Activated T-cell treated with anti-CD3 and anti-CD28 coated beads, Interleukin-2, amount 50 U/mL, for 4 hours (primary cell): ENCODE measurements around the gene GABARAP. TPM values are rescaled to one million over a fixed set of nuclear protein-coding genes. Genes with fewer than 3 reads are reported as not detected.

Experiments
- ATAC-seq, 2 donors: fragments of 200-7000 bp; cut with Tn5 transposase; one replicate each; pipeline ENCODE4 v1.10.0; 2021
- DNase-seq: peaks from one replicate; pipeline ENCODE4 v3.0.0-alpha.2; 2020
- H3K27me3 Mint-ChIP-seq: one replicate; pipeline ENCODE4 v1.8.0; 2021; ENCODE audit warnings: low read depth, mixed read lengths
- H3K36me3 Mint-ChIP-seq: one replicate; pipeline ENCODE4 v1.8.0; 2022; ENCODE audit warnings: mixed read lengths; ENCODE audit not compliant: insufficient read depth
- H3K4me1 Mint-ChIP-seq: one replicate; pipeline ENCODE4 v1.8.0; 2021; ENCODE audit warnings: low read depth, mixed read lengths
- H3K4me3 Mint-ChIP-seq: one replicate; pipeline ENCODE4 v1.8.0; 2021; ENCODE audit warnings: mild to moderate bottlenecking, moderate library complexity, mixed read lengths
- H3K9me3 Mint-ChIP-seq: one replicate; pipeline ENCODE4 v1.8.0; 2021; ENCODE audit warnings: mixed read lengths
- total RNA-seq, 3 donors: library from RNA; stranded (reverse); gene quantifications; one replicate each; pipeline ENCODE4 v1.2.1, GENCODE V29; 2021

Gene GABARAP
- total RNA-seq, 3 donors from 2014 or later, result 114 to 136 (median 133) TPM

DNA sequence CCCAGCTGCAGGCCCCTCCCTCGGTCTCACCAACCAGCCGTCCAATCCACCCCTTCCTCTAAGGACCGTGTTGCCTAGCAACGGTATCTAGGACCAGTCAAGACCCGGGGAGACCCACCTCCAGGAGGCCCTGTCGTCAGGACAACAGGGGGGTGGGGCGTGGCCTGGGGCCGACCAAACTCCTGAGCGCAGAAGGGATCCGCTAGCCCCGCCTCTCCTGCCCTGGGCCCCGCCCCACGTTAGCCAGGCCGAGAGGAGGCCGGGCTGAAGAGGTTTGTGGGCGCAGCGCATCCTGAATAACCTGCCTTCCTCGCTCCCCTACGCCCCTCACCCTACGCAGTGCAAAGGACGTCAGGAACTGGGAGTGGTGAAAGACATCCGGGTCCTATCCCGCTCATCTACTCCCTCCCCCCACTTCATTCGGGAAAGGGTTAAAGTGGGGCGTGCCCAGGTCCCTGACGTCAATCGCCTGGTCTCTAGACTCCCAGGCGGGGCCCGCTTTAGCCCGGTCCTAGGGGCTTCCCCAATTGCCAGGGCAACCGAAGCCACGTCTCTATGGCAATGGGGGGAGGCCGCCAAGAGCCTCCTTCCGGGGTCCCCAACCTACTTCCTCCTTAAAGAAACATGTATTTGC lies 37.3 kb downstream of the GABARAP start:
- ATAC-seq (peak; percentile 87 to 90), DNase-seq (peak; percentile 91)
- peak overlapping the region; percentile 71 for H3K4me3 Mint-ChIP-seq
- no peaks in the 10 kb centered on the region for H3K9me3 Mint-ChIP-seq
- no peaks in the 10 kb centered on the region for H3K36me3 Mint-ChIP-seq
- H3K27me3 Mint-ChIP-seq, result no peaks in the 10 kb centered on the region
- H3K4me1 Mint-ChIP-seq, result peaks cover 28% of the 10 kb centered on the region

- Mint-ChIP-seq H3K4me3 (peak overlapping the region; percentile 71), H3K27me3 (no peaks in the 10 kb centered on the region), H3K9me3 (no peaks in the 10 kb centered on the region), H3K36me3 (no peaks in the 10 kb centered on the region), H3K4me1 (peaks cover 28% of the 10 kb centered on the region)
- ATAC-seq (peak in 1 of 2 donors; percentile 1), DNase-seq (no peak)
These were observed 37.9 kb downstream of the GABARAP start for GRCh38 chr17:7204336-7204735.

GRCh38 chr17:7203391-7203790 lies 38.9 kb downstream of the GABARAP start:
- no peak for DNase-seq
- Mint-ChIP-seq H3K4me1 (peaks cover 28% of the 10 kb centered on the region), H3K4me3 (peak overlapping the region; percentile 35), H3K9me3 (no peaks in the 10 kb centered on the region), H3K27me3 (no peaks in the 10 kb centered on the region), H3K36me3 (no peaks in the 10 kb centered on the region)
- no peak for ATAC-seq

DNA sequence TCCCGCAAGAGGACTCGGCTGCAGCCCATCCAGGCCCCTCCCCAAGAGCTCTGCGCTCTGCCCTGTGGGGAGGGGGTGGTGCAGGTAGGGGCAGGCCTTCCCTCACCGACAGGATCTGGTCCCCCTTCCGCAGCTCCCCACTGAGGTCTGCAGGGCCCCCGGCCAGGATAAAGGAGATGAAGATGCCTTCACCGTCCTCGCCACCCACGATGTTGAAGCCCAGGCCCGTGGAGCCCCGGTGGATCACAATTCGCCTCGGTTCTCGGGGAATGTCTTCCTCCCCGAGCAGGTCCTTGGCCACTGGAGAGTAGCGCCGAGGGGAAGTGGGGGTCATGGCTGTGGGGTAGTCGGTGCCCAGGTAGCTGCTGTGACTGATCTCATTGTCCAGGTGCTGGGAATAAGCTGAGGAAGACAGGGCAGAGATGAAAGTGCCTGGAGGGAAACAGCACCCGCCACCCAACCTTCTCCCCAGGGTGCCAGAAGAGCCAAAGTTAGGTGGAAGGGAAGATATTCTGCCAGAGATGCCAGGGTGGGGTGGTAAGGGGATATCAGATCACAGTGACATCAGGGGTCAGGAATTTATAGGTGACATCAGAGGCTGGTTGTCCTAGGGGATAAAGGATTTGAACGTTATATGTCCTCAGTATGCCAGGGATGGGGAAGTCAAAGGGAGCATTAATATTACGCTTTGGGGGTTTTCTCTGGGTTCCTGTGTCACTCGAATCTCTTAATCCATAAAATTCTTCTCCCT lies 45.4 kb downstream of the GABARAP start:
- Mint-ChIP-seq H3K9me3 (no peaks in the 10 kb centered on the region), H3K36me3 (peaks cover 2% of the 10 kb centered on the region), H3K27me3 (no peaks in the 10 kb centered on the region), H3K4me1 (no peaks in the 10 kb centered on the region), H3K4me3 (no peak overlapping the region)
- ATAC-seq (no peak), DNase-seq (no peak)

DNA sequence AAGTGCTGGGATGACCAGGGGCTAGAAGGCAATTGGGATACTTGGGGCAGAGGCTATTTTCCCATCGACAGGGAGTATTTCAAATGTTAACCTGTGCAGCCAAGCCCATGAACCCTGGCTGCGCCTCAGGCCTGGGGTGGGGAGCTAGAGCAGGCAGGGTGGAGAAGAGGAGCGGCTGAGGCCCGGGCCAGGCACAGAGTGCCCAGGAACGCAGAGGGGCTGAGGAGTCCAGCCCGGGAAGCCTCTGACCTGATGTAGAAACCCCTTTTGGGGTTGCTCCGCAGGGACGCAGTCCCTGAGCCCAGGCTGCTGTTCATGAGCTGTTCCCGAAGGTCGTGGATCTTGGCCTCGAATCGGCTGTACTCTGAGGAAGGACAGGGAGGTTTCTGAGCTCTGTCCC lies 46.3 kb downstream of the GABARAP start:
- peaks cover 2% of the 10 kb centered on the region for H3K36me3 Mint-ChIP-seq
- no peaks in the 10 kb centered on the region for H3K4me1 Mint-ChIP-seq
- ATAC-seq, result no peak
- no peaks in the 10 kb centered on the region for H3K9me3 Mint-ChIP-seq
- no peaks in the 10 kb centered on the region for H3K27me3 Mint-ChIP-seq
- no peak for DNase-seq
- H3K4me3 Mint-ChIP-seq, result no peak overlapping the region

DNA sequence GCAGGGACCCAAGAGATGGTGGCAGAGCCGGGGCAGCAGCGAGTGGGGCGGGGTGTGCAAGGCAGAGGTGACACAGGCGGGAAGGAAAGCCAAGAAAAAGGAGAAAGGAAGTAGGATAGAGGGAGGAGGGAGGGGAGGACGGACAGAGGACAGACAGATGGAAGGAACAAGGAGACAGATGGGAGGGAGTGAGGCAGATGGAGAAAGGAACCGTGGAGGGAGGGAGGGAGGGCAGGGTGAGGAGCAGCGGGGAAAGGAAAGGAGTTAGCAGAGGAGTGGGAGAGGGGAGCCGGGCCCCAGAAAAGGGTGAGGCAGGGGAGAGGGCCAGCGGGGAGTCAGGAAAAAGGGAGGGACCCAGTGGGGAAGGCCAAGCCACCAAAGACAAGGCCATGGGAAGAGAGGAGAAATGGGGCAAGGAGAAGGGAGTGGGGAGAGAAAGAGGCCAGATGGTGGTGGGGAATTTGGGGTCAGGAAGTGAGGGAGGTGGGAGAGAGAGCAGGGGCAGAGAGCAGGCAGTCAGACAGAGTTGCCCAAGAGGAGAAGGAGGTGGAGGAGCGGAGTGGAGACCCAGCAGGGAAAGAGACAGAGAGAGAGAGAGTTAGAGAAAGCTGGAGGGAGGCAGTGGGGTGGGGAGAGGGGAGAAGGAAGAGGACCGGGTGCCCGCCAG lies 49.8 kb downstream of the GABARAP start:
- Mint-ChIP-seq H3K4me3 (no peak overlapping the region), H3K4me1 (no peaks in the 10 kb centered on the region), H3K27me3 (no peaks in the 10 kb centered on the region), H3K36me3 (peaks cover 2% of the 10 kb centered on the region), H3K9me3 (no peaks in the 10 kb centered on the region)
- no peak for DNase-seq
- ATAC-seq, result no peak

DNA sequence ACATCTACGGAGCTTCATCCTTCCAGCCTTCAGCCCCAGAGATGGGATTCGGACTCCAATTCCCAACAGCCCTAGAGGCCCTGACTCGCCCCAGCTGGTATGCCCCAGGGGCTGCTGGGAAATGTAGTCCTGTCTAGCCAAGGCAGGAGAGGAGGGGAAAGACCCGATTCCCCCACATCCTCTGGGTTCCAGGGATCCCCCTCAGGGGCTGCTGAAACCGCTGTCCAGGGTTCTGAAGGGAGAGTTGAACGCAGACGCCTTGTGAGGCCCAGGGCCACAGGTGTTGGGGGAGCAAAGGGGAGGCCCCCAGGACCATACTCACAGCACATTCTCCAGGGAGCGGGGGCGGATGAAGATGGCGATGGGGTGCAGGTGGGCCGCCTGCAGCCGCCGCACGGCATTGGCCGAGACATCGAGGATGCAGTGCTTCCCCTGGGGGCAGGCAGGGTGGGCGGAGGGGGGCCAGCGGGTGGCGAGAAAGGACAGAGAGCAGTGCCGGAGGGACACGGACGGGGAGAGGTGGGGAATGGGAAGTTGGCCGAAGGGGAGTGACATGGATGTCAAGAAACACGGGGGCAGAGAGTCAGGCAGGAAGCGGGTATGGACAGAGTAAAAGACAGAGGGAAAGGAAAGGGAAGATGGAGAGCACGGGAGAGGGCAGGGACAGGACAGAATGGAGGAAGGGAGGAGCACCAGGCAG lies 50.5 kb downstream of the GABARAP start:
- Mint-ChIP-seq H3K9me3 (no peaks in the 10 kb centered on the region), H3K4me1 (no peaks in the 10 kb centered on the region), H3K4me3 (no peak overlapping the region), H3K27me3 (no peaks in the 10 kb centered on the region), H3K36me3 (peaks cover 2% of the 10 kb centered on the region)
- ATAC-seq (peak; percentile 50 to 63), DNase-seq (no peak)

DNA sequence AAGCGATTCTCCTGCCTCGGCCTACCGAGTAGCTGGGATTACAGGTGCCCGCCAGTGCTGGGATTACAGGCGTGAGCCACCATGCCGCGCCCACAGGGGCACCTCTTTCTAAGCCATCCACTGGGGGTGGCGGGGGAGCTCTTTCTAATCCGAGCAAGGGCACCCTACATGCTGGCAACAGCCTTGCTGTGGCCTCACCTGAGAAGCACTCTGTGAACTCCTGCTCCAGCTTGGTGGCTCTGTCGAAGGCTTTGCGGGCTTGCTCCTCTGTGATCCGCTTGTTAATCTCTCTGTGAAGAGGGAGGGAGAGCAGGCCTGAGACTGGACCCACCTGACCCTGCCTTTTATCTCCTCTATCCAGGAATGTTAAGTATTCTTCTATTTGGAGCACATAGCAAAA lies 51.2 kb downstream of the GABARAP start:
- no peaks in the 10 kb centered on the region for H3K27me3 Mint-ChIP-seq
- H3K9me3 Mint-ChIP-seq, result no peaks in the 10 kb centered on the region
- no peak overlapping the region for H3K4me3 Mint-ChIP-seq
- no peak for ATAC-seq
- no peaks in the 10 kb centered on the region for H3K4me1 Mint-ChIP-seq
- no peak for DNase-seq
- H3K36me3 Mint-ChIP-seq, result peaks cover 2% of the 10 kb centered on the region

- ATAC-seq, result no peak
- no peaks in the 10 kb centered on the region for H3K4me1 Mint-ChIP-seq
These were observed 51.9 kb downstream of the GABARAP start for GRCh38 chr17:7190276-7190917.

More at GRCh38 chr17:7190276-7190917, 51.9 kb downstream of the GABARAP start:
- DNase-seq, result no peak
- Mint-ChIP-seq H3K9me3 (no peaks in the 10 kb centered on the region), H3K27me3 (no peaks in the 10 kb centered on the region), H3K36me3 (peaks cover 2% of the 10 kb centered on the region), H3K4me3 (no peak overlapping the region)

Other genes starting within 250 kb of the GABARAP start
- not detected for gene ALOX12, start 246.4 kb downstream of the GABARAP start, total RNA-seq
- 100 to 1,000 TPM; 138 to 150 (median 139) TPM for gene RNASEK, start 229.8 kb downstream of the GABARAP start, total RNA-seq
- under 1 TPM; 0.21 to 0.41 (median 0.25) TPM for gene BCL6B, start 219.4 kb downstream of the GABARAP start, total RNA-seq
- gene SLC16A13, start 206.4 kb downstream of the GABARAP start, total RNA-seq, result 1 to 10 TPM; 5.7 to 7.0 (median 6.7) TPM
- gene SLC16A11, start 198.4 kb downstream of the GABARAP start, total RNA-seq, result 1 to 10 TPM in 2 of 3 donors, under 1 TPM in 1; 0.63 to 1.3 (median 1.1) TPM
- not detected for gene CLEC10A, start 162.2 kb downstream of the GABARAP start, total RNA-seq
- under 1 TPM in 1 of 3 donors, not detected in 2; 0.25 TPM for gene ASGR2, start 127.6 kb downstream of the GABARAP start, total RNA-seq
- gene ASGR1, start 63.1 kb downstream of the GABARAP start, total RNA-seq, result 1 to 10 TPM in 2 of 3 donors, under 1 TPM in 1; 0.63 to 1.3 (median 1.1) TPM
- 1 to 10 TPM; 4.2 to 6.5 (median 5.7) TPM for gene DLG4, start 22.6 kb downstream of the GABARAP start, total RNA-seq
- 100 to 1,000 TPM; 161 to 222 (median 174) TPM for gene ACADVL, start 22.5 kb downstream of the GABARAP start, total RNA-seq
- gene DVL2, start 7.9 kb downstream of the GABARAP start, total RNA-seq, result 10 to 100 TPM; 62.9 to 65.3 (median 63.2) TPM
- gene PHF23, start 3.0 kb downstream of the GABARAP start, total RNA-seq, result 10 to 100 TPM; 42.6 to 47.6 (median 43.0) TPM
- gene CTDNEP1, start 9.3 kb upstream of the GABARAP start, total RNA-seq, result 100 to 1,000 TPM; 190 to 210 (median 196) TPM
- gene ELP5, start 9.8 kb upstream of the GABARAP start, total RNA-seq, result 100 to 1,000 TPM; 107 to 138 (median 117) TPM
- 1 to 10 TPM in 2 of 3 donors, under 1 TPM in 1; 0.65 to 1.8 (median 1.7) TPM for gene CLDN7, start 20.0 kb upstream of the GABARAP start, total RNA-seq
- under 1 TPM; 0.16 to 0.58 (median 0.24) TPM for gene SLC2A4, start 39.3 kb upstream of the GABARAP start, total RNA-seq
- under 1 TPM in 1 of 3 donors, not detected in 2; 0.18 TPM for gene YBX2, start 52.2 kb upstream of the GABARAP start, total RNA-seq
- 1,000 to 10,000 TPM; 1,821 to 1,965 (median 1,822) TPM for gene EIF5A, start 65.2 kb upstream of the GABARAP start, total RNA-seq
- 10 to 100 TPM; 80.6 to 92.8 (median 87.1) TPM for gene GPS2, start 72.9 kb upstream of the GABARAP start, total RNA-seq
- gene NEURL4, start 86.9 kb upstream of the GABARAP start, total RNA-seq, result 10 to 100 TPM; 73.1 to 88.0 (median 82.4) TPM
- gene ACAP1, start 94.1 kb upstream of the GABARAP start, total RNA-seq, result 100 to 1,000 TPM; 119 to 126 (median 123) TPM
- gene KCTD11, start 109.7 kb upstream of the GABARAP start, total RNA-seq, result 1 to 10 TPM; 1.6 to 2.3 (median 1.6) TPM
- not detected for gene TMEM95, start 112.7 kb upstream of the GABARAP start, total RNA-seq
- 1 to 10 TPM; 5.6 to 7.4 (median 6.0) TPM for gene TNK1, start 138.6 kb upstream of the GABARAP start, total RNA-seq
- gene PLSCR3, start 152.1 kb upstream of the GABARAP start, total RNA-seq, result 10 to 100 TPM; 67.7 to 69.1 (median 68.9) TPM
- gene TMEM256, start 161.6 kb upstream of the GABARAP start, total RNA-seq, result 10 to 100 TPM; 29.9 to 33.4 (median 32.0) TPM
- 1 to 10 TPM; 4.9 to 6.4 (median 5.9) TPM for gene NLGN2, start 165.4 kb upstream of the GABARAP start, total RNA-seq
- gene SPEM1, start 177.9 kb upstream of the GABARAP start, total RNA-seq, result not detected
- gene SPEM2, start 183.2 kb upstream of the GABARAP start, total RNA-seq, result not detected
- not detected for gene SPEM3, start 186.4 kb upstream of the GABARAP start, total RNA-seq
- 10 to 100 TPM; 11.8 to 13.9 (median 12.0) TPM for gene TMEM102, start 193.0 kb upstream of the GABARAP start, total RNA-seq
- gene FGF11, start 197.1 kb upstream of the GABARAP start, total RNA-seq, result under 1 TPM; 0.19 to 0.32 (median 0.28) TPM
- 1 to 10 TPM; 3.9 to 4.6 (median 4.3) TPM for gene CHRNB1, start 202.6 kb upstream of the GABARAP start, total RNA-seq
- gene ZBTB4, start 237.2 kb upstream of the GABARAP start, total RNA-seq, result 10 to 100 TPM; 16.0 to 18.0 (median 17.5) TPM
- gene SLC35G6, start 239.0 kb upstream of the GABARAP start, total RNA-seq, result not detected
- gene POLR2A, start 241.9 kb upstream of the GABARAP start, total RNA-seq, result 100 to 1,000 TPM; 184 to 188 (median 188) TPM